ENCODE results near the gene C1orf174. TPM values are rescaled to one million over a fixed set of nuclear protein-coding genes. Genes with fewer than 3 reads are reported as not detected.

The C1orf174 gene
- total RNA-seq, 4 donors from 2014 or later = 27.3 to 36.6 (median 32.7) TPM

DNA sequence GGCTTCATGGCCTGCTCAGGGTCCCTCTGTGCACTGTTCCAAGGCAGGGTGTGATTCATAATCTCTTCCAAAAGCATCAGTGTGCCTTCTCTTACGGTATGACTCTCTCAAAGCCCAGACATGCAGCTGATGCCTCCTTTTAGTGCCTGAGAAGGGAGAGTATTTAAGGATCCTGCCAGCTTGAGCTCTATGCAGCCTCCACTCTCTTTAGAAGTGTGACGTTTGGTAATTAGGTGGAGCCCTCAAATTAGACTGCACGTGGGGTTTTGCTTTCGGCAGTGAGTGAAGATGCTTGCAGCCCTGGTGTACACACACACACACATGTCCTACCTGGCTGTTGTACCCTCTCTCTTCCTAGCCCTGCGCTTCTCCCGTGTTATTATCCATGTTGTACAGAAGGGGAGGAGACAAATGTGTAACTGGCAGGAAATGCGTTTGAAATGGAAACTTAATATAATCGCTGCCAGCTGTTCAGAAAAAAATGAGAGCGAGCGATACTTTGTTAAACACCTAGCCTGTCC is 2.6 kb upstream of the C1orf174 start:
- no peak for DNase-seq
- no peaks in the 10 kb centered on the region for H3K36me3 ChIP-seq
- TF ChIP-seq, protein P1, sequence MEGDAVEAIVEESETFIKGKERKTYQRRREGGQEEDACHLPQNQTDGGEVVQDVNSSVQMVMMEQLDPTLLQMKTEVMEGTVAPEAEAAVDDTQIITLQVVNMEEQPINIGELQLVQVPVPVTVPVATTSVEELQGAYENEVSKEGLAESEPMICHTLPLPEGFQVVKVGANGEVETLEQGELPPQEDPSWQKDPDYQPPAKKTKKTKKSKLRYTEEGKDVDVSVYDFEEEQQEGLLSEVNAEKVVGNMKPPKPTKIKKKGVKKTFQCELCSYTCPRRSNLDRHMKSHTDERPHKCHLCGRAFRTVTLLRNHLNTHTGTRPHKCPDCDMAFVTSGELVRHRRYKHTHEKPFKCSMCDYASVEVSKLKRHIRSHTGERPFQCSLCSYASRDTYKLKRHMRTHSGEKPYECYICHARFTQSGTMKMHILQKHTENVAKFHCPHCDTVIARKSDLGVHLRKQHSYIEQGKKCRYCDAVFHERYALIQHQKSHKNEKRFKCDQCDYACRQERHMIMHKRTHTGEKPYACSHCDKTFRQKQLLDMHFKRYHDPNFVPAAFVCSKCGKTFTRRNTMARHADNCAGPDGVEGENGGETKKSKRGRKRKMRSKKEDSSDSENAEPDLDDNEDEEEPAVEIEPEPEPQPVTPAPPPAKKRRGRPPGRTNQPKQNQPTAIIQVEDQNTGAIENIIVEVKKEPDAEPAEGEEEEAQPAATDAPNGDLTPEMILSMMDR (IDR thresholded peaks at IDR 0.05) = no peak
- no peak for TF ChIP-seq POLR2A (IDR thresholded peaks at IDR 0.05)
- no peak overlapping the region for H3K4me3 ChIP-seq (replicated peaks in 1 of 3)
- no peak overlapping the region for H3K27ac ChIP-seq
- peaks cover 4 to 10% of the 10 kb centered on the region in 2 donors for H3K4me1 ChIP-seq
- 72 to 77% methylated on average over 10 of the region's 10 CpGs for WGBS, 2 donors
- intact Hi-C loops (cut with DNase I) = no loop called here
- H3K27me3 ChIP-seq = no peaks in the 10 kb centered on the region
- H3K9me3 ChIP-seq = no peaks in the 10 kb centered on the region

DNA sequence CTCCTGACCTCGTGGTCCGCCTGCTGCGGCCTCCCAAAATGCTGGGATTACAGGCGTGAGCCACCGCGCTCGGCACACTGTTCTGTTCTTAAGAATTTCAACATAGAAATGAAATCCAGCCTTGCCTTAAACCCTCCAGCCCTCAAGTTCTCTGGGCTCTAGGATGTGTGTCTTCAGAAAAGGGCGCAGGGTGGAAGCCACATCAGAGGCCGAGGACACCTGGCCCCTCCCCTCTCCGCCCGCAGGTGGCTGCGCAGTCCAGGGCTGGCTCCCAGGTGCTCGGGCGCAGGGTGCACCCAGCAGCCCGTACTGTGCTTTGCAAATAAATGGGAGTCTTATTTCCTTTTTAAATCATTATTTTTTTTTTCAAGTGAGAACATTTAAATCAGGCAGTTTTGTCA is 2.0 kb upstream of the C1orf174 start:
- Histone ChIP-seq H3K4me1 (peaks cover 4 to 10% of the 10 kb centered on the region in 2 donors), H3K27ac (no peak overlapping the region), H3K27me3 (no peaks in the 10 kb centered on the region), H3K36me3 (no peaks in the 10 kb centered on the region), H3K4me3 (replicated peaks in 1 of 3) (no peak overlapping the region), H3K9me3 (no peaks in the 10 kb centered on the region)
- TF ChIP-seq, protein P1 (IDR thresholded peaks at IDR 0.05) = no peak
- no peak for TF ChIP-seq POLR2A (IDR thresholded peaks at IDR 0.05)
- no peak for DNase-seq
- 93 to 98% methylated on average over 15 of the region's 15 CpGs for WGBS, 2 donors
- intact Hi-C loops (cut with DNase I) = no loop called here

DNA sequence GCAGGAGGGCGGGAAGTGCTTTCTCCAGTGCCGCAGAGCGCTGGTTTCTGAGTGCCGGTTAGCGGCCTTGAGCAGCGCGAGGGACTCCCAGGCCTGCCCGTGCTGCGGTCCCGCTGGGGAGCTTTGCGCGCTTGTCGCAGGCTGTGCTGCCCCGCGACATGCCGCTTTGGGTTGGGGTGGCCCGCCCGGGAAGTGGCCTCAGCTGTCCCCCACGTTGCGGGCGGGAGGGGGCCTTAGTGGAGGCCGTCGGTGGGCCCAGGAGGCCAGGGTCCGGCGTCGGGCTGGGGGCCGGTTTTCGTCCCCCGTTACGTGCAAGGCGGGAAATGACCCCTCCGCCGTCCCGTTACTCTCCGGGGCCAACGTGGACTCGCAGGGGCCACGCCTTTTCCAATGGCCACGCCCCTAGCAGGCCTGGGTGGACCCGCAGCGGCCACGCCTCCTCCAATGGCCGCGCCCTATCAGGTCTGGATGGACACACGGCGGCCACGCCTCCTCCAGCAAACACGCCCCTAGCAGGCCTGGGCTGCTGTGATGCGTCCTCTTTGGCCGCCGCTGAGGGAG is 977 bp upstream of the C1orf174 start:
- peak overlapping the region; percentile 43 to 95 (median 50) for H3K4me3 ChIP-seq (replicated peaks in 1 of 3)
- intact Hi-C loops (cut with DNase I) = no loop called here
- peak; percentile 99 for DNase-seq
- TF ChIP-seq, protein P1 (IDR thresholded peaks at IDR 0.05) = no peak
- peak in 1 of 2 donors; percentile 49 for TF ChIP-seq POLR2A (IDR thresholded peaks at IDR 0.05)
- H3K27ac ChIP-seq = peak overlapping the region; percentile 88 to 99 (median 97)
- no peaks in the 10 kb centered on the region for H3K9me3 ChIP-seq
- H3K27me3 ChIP-seq = no peaks in the 10 kb centered on the region
- peaks cover 4 to 10% of the 10 kb centered on the region in 2 donors for H3K4me1 ChIP-seq
- H3K36me3 ChIP-seq = no peaks in the 10 kb centered on the region
- WGBS, 2 donors = 6% methylated on average over 13 of the region's 51 CpGs; no CpG with 5 or more reads in 1 of the 2 donors

DNA sequence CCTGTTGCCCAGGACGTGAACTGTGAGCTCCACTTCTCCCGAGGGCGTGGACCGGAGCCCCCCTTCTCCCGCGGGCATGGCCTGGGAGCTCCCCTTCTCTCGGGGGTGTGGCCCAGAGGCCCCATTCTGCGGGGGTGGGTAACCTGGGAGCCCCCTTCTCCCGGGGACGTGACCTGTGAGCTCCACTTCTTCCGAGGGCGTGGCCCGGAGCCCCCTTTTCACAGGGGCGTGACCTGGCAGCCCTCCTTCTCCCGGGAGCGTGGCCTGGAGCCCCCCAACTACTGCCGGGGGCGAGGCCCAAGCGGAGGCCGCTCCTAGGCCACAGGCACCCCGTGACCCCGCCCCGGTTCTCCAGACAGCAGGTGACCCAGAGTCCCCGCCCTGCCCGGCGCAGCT is 320 bp downstream of the C1orf174 start:
- Histone ChIP-seq H3K4me3 (replicated peaks in 1 of 3) (peak overlapping the region; percentile 52 to 95 (median 78)), H3K4me1 (peaks cover 4 to 10% of the 10 kb centered on the region in 2 donors), H3K27me3 (no peaks in the 10 kb centered on the region), H3K36me3 (no peaks in the 10 kb centered on the region), H3K9me3 (no peaks in the 10 kb centered on the region), H3K27ac (peak overlapping the region; percentile 88 to 99 (median 97))
- intact Hi-C loops (cut with DNase I) = loop anchor here (5.0 kb wide), 1 partner anchor 42 kb away; the partner anchor contains the start of genes CEP104 and DFFB
- no peak for TF ChIP-seq POLR2A (IDR thresholded peaks at IDR 0.05)
- TF ChIP-seq, protein P1 (IDR thresholded peaks at IDR 0.05) = peak in 1 of 6 experiments; percentile 7
- DNase-seq = peak in 1 of 2 donors; percentile 12
- WGBS, 2 donors = 0 to 5% methylated on average over 8 to 11 of the region's 26 CpGs
